B cell (primary cell): ENCODE measurements around the gene NFATC2.

Experiments
- EZH2 ChIP-seq: IDR thresholded peaks from 2 replicates; pipeline ENCODE4 v1.6.1; 2012; ENCODE audit warnings: borderline replicate concordance, low read depth, mild to moderate bottlenecking, moderate library complexity, low read length; ENCODE audit not compliant: insufficient read depth, poor library complexity, severe bottlenecking
- TF ChIP-seq, protein P1 (sequence below): fragments of 200-600 bp; IDR thresholded peaks from one replicate; pipeline ENCODE4 v1.8.0; 2022; ENCODE audit warnings: antibody characterized with exemption, mild to moderate bottlenecking

DNA sequence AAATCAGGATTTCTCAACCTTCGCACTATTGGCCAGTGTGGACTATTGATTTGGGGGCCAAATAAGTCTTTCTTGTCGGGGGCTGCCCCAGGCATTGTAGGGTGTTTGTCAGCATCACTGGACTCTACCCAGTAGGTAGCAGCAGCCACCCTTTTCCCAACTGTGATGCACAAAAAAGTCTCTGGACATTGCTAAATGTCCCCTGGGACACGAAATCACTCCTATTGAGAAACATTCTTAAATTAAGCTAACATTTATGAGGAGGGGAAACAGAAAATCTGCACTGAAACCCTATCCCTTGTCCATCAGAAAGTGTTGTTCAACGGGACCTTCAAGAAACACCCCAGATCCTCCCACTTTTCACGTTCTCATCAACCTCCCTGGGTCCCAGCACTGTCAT, 54.2 kb downstream of the NFATC2 start:
- TF ChIP-seq, protein P1, sequence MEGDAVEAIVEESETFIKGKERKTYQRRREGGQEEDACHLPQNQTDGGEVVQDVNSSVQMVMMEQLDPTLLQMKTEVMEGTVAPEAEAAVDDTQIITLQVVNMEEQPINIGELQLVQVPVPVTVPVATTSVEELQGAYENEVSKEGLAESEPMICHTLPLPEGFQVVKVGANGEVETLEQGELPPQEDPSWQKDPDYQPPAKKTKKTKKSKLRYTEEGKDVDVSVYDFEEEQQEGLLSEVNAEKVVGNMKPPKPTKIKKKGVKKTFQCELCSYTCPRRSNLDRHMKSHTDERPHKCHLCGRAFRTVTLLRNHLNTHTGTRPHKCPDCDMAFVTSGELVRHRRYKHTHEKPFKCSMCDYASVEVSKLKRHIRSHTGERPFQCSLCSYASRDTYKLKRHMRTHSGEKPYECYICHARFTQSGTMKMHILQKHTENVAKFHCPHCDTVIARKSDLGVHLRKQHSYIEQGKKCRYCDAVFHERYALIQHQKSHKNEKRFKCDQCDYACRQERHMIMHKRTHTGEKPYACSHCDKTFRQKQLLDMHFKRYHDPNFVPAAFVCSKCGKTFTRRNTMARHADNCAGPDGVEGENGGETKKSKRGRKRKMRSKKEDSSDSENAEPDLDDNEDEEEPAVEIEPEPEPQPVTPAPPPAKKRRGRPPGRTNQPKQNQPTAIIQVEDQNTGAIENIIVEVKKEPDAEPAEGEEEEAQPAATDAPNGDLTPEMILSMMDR = no peak
- TF ChIP-seq EZH2 = no peak
